ENCODE data around the gene C1QL1.

DNA sequence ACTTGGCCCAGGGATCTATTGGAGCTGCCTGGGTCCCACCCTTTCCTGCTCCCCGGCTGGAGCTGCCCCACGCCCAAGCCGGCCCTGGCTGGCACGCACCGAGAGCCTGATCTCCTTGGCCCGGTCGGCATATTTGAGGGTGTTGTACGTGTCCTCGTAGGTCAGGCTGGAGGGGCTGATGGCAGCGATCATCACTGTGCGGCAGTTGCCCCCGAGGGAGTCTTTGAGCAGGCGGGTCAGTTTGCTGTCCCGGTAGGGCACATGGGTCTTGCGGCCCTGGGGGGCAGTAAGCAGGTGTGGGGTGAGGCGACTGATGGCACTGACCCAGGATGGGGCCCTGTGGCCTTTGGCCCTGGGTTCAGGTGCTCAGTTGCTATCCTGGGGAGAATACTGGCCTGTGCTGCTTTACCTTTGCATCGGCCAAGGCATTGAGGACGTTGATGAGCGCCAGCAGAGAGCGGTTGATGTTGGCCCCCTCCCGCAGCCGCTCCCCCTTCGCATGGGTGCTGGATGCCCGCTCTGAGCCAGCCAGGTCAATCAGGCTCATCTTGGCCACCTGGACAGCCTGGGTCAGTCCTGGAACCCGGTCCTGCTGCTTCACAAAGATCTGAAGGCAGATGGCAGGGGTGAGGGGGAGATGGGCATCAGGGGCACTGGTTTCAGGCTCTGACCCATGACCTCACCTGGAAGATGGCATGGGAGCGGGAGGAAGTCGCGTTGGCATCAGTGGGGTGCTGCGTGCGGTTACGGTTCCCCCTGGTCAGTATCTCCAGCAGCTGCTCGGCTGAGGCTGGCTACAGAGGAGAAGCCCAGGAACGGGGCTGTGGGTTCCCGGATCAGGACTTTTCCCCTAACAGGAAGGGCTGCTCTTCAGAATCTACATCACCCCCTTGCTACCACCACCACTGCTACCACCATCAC, 34.0 kb downstream of the C1QL1 start:
- TF ChIP-seq POLR2AphosphoS5 (IDR thresholded peaks at IDR 0.05; ENCODE audit: low read depth, low read length) (no peak), TAF1 (IDR thresholded peaks at IDR 0.05; ENCODE audit: borderline replicate concordance, insufficient read depth, low read length) (no peak), FOXP2 (optimal IDR thresholded peaks at IDR 0.05; ENCODE audit: borderline replicate concordance, extremely low read depth, extremely low read length, insufficient read depth) (no peak)
- TF ChIP-seq, protein P1, sequence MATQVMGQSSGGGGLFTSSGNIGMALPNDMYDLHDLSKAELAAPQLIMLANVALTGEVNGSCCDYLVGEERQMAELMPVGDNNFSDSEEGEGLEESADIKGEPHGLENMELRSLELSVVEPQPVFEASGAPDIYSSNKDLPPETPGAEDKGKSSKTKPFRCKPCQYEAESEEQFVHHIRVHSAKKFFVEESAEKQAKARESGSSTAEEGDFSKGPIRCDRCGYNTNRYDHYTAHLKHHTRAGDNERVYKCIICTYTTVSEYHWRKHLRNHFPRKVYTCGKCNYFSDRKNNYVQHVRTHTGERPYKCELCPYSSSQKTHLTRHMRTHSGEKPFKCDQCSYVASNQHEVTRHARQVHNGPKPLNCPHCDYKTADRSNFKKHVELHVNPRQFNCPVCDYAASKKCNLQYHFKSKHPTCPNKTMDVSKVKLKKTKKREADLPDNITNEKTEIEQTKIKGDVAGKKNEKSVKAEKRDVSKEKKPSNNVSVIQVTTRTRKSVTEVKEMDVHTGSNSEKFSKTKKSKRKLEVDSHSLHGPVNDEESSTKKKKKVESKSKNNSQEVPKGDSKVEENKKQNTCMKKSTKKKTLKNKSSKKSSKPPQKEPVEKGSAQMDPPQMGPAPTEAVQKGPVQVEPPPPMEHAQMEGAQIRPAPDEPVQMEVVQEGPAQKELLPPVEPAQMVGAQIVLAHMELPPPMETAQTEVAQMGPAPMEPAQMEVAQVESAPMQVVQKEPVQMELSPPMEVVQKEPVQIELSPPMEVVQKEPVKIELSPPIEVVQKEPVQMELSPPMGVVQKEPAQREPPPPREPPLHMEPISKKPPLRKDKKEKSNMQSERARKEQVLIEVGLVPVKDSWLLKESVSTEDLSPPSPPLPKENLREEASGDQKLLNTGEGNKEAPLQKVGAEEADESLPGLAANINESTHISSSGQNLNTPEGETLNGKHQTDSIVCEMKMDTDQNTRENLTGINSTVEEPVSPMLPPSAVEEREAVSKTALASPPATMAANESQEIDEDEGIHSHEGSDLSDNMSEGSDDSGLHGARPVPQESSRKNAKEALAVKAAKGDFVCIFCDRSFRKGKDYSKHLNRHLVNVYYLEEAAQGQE (IDR thresholded peaks at IDR 0.05; ENCODE audit: insufficient read depth in 1 of 2, low read depth in 2 of 2, low read length in 2 of 2) = no peak

Measured in PFSK-1 (cell line).